T1000 (cell line): ENCODE measurements around the gene PRKCE.

Experiments
- DNase-seq: peaks from one replicate; lab custom pipeline; 2025; ENCODE audit warnings: mixed read lengths; lab: John Stamatoyannopoulos, UW

The PRKCE gene

DNA sequence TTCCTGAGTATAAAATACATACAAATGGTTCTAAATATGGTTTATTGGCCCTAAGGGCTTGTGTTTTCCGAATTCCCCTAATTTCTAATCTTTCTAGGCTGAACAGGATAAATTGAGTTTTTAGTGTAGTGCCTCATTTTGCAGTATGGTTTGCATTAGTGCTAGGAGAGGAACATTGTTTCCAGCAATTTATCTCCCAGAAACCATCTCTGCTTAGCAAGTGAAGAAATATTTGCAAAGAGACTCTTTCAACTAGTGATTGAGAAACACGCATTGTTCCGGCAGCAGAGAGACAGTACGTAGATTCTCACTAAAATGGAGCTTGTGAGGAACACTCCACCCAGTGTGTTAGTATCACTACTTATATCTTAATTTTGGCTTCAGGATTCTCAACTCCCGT lies 468.0 kb downstream of the PRKCE start:
- DNase-seq = no peak

DNA sequence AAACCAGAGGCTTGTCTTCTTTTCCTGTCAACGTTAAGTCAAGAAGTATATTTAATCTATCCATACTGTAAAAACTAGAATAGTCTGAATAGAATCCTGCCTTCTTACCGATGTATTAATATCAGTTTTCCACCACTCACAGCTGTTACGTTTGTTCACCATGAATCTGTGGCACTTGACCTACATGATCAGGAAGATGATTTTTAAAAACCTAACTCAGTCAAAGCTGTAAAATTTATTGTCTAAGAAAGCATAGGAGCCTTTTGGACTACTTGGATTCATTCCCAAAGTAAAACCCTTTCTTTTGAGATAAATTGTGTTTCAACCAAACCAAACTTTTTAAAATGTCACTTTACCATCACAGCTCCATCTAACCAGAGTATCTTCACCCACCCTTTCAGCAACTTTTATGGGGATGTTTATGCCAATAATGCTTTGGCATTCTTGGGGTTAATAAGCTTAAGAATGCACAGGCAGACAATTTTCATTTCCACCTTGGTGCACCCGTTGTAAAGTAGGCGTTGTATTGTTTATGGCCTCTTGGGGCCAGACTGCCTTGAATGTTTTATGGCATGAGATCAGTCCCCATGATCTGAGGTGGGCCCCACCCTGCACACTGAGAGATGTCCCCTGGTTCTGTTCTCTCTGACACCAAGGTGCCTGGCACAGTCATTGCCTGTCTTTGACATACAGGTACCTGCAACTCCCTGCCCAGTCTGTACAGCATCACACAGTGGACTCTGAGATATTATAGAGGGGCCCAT lies 469.5 kb downstream of the PRKCE start:
- no peak for DNase-seq

DNA sequence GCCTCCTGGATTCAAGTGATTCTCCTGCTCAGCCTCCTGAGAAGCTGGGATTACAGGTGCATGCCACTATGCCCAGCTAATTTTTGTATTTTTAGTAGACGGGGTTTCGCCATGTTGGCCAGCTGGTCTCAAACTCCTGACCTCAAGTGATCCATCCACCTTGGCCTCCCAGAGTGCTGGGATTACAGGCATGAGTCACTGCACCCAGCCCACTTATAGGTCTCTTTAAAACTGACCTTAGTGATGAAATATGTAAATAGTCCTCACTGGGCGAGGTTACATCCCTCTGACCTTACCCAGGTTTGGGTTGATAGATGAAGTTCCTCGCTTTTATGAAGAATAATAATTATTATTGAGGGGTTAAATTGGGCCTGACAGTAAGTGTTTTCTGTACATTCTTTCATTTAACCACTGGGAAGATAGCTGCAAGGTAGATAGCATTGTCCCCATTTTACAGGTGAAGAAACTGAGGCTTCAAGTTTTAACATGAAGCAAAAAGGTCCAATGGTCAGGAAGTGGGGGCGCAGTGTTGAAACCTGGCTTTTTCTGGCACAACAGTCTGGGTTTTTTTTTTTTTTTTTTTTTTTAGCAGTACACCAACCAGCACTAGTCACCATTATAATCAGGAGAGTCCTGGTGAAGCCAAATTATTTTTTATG lies 471.0 kb downstream of the PRKCE start:
- no peak for DNase-seq

DNA sequence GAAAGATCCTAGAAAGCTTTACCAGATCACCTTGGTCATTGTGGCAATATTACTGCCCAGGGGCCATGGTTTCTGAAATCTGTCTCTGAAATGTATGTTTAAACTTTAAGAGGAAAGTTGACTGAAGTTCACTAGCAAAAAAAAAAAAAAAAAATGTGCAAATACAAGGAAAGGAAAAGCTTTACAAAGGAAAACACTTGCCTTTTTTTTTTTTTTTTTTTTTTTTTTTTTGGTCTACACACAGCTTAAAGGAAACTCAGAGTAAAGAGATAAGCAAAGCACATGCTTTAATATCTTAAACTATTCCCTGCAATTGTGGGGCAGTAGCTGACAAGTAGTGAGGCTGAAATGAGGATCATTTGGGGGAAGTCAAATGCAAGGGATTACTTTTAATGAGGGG lies 471.5 kb downstream of the PRKCE start:
- no peak for DNase-seq

DNA sequence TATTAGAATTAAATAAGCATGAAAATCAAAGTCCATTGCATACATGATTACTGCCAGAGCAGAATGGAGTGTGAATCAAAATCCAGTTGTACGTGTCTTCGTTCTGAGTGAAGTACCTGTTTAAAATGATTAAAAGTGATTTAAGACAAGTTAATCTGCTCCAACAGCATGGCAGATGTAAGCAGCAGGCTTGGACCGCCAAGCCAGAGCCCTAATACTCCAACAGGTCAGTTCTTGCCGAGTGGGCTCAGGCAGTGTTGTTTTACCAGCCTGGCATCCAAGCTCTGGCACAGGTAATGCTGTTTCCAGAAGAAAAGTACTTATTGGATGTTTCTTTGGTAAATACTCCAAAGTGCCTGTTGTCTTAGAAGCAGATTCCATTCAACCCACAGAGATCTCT lies 474.3 kb downstream of the PRKCE start:
- no peak for DNase-seq

DNA sequence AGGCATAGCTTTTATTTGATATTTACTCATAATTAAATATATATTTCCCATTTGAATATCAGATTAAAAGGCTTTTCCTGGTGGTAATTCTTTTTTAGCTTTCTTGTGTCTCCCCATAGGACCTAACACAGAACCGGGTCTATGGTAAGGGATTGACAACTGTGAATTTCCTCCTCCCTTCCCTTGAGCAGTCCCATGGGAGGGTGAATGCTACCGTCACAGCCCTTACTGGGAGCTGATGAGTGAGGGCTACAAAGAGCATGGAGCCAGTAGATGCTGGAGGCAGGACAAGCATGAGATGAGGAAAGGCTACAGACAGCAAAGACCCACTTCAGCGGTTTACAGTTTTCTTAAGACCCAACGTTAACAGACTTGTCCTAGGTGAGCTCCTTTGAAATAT lies 475.1 kb downstream of the PRKCE start:
- DNase-seq = no peak

DNA sequence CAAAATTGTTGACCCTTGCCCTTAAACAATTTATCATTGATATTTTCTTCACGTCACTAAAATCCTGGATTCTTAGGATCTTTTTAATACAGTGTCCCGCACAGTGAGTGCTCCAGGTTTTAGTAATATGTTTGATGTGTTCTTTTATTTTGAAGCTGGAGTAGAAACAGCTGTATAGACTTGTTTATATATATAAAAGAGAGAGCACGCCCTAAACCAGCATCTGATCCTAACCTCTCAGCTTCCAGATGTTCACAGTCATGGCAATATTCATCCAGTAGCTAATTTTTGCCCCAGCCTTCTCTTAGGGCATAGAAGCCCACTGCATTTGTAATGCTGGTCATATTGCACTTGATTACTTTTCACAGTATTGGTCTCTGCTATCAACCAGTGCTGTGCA lies 475.7 kb downstream of the PRKCE start:
- DNase-seq = no peak

DNA sequence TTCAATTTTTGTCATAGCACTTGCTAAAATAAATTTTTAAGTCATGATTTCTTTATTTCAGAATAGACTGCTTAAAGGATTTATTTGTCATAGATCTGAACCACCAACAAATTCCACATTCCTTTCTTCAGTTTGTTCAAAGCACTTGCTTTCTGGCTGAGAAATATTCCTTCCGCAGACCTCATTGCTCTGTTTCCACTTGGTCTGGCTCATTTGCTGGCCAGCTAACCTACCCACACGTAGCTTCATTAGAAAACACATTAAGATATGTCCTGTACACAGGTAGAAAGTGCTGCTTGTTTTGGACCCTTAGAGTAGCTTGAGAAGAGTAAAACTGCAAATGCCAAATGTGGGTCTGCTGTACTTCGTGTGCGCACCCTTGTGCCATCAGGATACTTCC lies 479.0 kb downstream of the PRKCE start:
- no peak for DNase-seq

DNA sequence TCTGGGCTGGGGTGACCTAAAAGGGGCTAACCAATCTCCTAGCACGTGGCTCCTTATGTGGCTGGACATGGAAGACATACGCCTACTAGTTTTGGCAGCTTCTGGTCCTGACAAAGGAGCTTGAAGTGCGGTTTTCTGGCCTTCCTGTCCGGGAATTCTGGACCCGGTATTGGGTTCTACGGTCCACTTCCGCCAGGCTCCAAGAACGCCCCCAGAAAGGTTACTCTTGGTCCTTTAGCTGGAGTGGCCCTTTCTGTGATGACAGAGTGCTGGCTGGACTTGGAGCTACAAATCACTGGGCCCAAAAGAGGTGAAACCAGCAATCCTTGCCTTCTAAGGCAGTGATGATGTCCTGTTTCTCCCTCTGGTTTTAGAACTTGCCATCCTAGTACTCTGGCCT lies 481.5 kb downstream of the PRKCE start:
- no peak for DNase-seq

DNA sequence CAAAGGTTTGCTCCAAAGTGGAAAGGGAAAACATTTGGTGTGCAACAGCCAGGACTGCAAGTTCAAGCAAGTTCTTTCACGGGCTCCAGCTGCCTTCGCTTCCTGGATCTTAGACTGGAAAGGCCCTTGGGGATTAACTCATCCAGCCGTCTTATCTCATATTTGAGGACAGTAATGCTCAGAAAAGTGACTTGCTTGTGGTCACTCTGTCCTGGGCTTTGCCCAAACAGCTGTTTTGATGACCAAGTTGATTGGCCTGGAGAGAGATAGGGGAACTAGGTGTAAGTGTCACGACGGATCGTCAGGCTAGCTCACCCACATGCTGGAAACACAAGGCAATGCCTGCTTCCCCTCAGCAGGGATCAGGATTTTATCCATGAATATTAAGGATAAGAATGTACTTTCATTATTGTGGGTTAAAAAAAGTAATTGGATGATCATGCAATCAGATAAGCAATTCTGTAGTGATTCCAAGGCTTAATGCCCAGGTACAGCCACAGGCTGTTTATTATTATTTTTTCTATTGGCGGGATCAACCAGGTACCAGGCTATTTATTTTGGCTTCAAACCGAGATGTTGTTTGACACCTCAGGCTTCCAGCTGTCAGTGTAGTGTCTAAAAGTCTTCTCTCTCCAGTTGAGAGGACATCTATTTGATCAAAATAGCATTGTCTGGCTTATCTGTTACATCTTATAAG lies 483.2 kb downstream of the PRKCE start:
- no peak for DNase-seq

DNA sequence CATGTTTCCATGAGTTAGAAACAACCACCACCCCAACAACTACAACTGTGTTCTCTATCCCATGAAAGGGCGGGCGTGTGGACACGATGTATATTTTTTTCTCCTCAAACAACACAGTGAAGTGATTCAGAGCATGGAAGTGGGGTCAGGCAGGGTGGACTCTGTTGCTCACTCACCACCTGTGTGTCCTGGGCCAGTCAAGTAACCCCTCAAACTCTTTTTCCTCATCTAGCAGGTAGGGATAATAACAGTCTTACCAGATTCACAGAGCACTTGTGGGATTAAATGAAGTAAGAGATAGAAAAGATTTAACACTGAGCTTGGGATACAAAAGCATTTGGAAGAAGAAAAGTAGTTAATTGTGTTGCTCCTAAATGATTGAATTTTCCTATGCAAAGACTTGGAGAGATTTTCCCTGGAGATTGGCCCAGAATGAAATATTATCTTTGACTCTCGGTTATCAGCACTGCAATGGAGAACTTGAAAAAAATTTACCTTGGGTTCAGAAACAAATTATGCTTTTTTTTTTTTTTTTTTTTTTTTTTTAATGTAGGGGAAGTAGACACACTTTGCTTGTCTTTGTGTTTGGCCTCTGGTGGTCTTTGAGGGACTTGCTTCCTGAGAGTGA lies 483.9 kb downstream of the PRKCE start:
- DNase-seq = no peak

DNA sequence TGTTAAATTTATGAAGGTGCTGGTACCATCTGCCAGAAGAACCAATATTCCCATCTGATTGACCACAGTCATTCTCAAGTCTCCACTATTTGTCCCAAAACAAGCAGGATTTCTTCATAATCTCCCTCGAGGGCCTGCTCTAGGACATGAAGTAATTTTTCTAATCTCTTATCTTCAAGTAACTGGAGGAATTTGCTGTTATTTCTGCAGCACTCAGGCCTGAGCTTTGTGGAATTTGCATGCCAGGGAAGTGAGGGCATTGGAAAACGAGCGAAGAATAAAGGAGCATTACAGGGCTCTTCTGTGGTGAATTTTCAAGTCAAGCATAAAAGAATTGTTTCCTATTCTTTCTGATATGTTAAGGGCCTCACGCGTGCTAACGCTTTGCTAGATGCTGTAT lies 484.5 kb downstream of the PRKCE start:
- peak; percentile 8 for DNase-seq

DNA sequence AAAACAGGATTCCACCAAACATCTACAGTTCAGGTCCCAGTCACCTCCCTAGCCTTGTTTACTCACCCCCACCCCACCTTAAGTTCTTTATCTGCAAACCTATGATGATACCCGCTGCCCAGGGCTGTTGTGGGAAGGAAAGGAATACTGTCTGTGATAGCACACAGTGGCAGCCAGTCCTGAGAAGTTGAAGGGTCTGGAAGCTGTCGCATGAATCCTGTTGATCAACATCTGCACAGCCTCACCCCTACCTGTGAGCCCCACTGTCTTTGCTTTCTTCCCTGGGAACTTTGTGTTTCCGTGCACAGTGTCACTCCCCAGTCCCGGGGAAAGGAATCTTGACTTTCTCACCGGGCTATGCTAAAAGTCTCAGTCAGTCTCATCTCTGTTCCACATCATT lies 485.0 kb downstream of the PRKCE start:
- DNase-seq = no peak

DNA sequence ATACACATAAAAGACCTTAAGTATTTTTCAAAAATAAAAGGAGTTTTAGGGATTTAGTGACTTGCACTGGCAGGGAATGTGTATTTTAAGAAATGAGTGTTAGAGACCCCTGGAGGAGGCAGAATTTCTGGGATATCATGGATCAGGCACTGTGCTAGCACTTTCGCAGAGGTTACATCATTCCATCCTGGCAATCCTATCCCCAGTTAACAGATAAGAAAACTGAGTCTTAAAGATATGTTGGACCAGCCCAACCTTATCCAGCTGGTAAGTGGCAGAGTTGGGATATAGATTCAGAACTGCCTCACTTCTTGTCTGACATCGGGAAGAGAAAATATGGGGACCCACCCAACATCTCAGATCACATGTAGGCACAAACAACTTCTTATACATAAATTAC lies 485.5 kb downstream of the PRKCE start:
- no peak for DNase-seq

DNA sequence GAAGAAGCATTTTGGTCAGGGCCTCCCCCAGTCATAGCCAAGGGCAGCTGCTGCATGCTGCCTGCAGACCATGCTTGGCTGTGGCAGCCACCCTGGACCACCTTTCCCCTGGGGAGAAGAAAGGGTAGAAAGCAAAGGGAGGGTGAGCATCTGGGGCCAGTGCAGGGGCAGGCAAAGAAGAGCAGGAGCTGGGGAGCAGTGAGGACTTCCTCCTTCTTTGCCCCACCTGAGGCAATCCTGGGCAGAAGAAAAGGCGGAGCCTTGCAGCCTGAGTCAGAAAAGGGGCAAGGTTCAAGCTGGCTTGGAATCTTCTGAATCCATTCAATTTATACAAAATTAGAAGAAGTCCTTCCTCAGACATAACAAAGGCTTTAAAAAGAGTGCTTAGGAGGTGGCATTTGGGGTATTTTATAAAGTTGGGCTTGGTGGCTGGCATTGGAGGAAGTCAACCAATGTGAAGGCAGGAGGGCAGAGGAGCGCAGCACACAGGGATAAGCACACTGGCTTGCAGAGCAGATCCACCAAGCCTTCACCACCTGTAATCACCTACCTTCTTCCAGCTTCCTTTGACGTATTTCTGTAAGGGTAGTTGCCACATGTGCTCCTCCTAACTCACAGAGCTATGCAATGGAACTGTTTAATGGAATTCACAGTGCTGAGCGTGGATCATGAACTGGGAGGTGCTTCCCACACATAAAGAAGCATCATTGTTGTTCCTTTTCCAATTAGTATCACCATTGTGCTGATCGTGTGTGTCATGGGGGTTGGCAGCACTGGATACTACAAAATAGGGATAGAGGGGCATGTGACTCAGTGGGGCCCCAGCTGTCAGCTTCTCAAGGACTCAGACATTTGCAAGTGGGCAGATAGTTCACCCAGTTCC lies 491.3 kb downstream of the PRKCE start:
- DNase-seq = no peak

DNA sequence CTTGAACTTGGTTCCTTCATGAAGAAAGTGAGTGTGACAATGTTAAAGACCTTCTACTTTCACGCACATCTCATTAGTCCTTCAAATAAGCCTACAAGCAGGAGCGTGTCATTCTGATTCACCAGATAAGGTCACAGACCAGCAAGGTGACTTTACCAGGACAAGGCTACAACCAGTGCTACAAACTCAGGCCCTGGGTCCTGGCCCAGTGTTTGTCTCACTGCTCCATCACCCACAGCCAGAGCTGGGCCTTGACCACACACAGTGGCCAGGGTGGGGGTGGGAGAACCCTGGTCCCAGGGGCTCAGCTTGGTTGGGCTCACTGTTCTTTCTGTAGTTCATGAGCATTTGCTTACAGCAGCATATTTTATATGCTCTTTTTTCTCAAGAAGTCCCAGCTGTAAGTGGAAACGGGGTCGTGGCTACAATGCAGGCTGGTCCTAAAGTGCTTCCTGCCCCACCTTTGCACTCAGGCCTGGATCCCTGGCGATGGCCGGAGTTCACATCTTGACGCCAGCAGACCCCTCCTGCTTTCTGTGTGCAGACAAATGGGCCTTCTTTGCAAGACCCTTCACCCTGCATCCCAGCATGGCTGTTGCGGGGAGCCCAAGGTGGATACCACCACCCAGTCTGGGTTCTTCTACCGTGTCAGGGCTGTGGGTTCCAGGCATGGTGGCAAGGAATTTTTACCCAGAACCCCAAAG lies 492.1 kb downstream of the PRKCE start:
- no peak for DNase-seq

DNA sequence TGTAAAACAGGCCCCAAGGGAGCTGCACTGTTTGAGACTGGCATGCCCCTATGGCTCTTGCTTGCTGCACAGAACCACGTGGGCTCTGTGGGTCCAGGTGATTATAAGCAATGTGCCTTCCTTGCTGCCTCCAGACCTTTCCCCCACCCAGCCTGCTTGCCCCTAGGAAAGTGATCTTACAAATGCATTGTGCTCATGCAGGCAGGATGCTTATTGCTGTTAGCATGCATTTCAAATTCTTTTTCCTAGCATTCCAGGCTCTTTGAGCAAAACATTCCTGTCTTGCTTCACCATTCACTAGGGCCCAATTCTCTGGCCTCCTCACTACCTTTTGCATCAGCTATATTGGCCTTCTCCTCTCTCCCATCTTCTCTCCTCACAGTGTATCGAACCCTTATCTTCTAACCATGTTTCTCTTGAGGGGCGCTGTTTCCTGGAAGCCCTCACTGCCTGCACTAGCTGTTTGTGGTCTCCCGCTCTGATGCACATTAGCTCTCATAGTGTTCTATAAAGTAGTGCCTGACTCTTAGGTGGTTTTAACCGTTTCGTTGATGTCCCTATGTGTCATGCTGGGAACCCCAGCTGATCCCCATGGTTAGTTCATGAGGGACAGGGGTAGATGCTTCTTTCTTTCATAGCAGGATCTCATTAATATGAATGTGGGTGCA lies 492.8 kb downstream of the PRKCE start:
- DNase-seq = no peak

DNA sequence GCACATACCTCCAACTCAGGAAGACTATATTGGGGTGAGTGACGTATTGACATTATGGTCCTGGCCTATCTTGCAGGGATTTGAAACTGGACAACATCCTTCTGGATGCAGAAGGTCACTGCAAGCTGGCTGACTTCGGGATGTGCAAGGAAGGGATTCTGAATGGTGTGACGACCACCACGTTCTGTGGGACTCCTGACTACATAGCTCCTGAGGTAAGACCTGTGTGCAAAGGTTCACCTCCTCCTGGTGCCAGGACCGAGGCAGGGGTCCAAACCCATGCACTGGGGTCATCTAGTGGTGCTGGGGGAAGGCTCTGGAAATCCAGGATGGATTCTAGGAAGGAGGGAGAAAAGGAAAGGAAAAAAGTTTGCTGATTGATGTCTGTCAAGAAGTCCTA lies 493.5 kb downstream of the PRKCE start:
- DNase-seq = no peak

DNA sequence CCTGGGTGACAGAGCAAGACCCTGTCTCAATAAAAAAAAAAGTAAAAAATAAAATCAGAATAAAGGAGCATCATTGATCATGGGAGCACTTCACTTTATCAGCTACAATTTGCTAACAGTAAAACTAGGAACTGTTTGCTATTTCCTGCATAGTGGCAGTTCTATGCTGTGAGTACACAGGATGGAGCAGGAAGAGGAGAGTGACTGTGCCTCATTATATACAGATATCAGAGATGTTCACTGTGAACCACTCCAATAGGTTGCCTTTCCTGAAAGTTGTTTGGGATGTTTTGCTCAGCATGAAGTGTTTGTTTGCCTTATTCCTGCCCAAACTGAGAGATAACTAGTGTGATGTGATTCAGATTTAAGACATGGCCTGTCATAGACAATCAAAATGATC lies 494.4 kb downstream of the PRKCE start:
- no peak for DNase-seq

DNA sequence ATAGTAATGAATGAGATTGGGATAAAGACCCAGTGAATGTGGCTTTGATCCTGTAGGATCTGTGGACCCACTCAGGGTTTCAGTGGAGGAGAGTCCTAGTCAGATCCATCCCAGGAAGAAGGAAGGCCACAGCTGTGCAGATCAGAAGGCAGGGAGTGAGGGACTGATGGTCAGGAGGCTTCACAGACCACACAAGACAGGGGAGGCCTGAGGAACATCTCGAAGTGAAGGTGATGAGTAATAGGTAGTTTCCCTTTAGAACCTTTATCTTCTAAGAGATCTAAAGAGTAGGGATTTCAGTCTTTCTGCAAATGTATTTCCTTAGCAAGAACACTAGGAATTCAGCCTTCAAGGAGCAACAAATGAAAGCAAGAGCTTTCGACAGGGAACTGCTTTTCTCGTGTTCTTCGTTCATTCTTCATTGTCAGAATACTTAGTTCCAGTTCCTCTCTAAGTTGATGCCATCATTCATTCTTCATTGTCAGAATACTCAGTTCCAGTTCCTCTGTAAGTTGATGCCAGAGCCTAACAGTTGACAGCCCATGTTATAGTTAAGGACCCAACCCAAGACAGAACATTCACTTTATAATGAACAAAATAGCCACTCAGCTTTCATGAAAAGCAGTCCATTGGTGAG lies 495.5 kb downstream of the PRKCE start:
- no peak for DNase-seq
